HUES6 (cell line): ENCODE measurements around the gene ZFP91.

Experiments
- H3K27ac ChIP-seq: 2 replicates; pipeline ENCODE4 v1.7.0; 2013; ENCODE audit warnings: low read depth, mild to moderate bottlenecking, low read length, inconsistent platforms
- H3K27me3 ChIP-seq: 2 replicates; pipeline ENCODE4 v1.6.1; 2013; ENCODE audit warnings: low read length; ENCODE audit not compliant: control insufficient read depth, insufficient read depth
- H3K36me3 ChIP-seq: 2 replicates; pipeline ENCODE4 v1.6.1; 2013; ENCODE audit warnings: low read length; ENCODE audit not compliant: control insufficient read depth, insufficient read depth
- H3K4me1 ChIP-seq: 2 replicates; pipeline ENCODE4 v1.6.1; 2013; ENCODE audit warnings: low read length; ENCODE audit not compliant: control insufficient read depth, insufficient read depth
- H3K4me3 ChIP-seq: 2 replicates; pipeline ENCODE4 v1.5.1; 2013; ENCODE audit warnings: low read depth, low read length
- H3K9ac ChIP-seq: one replicate; pipeline ENCODE4 v1.6.1; 2013; ENCODE audit warnings: mild to moderate bottlenecking, low read length
- H3K9me3 ChIP-seq: 2 replicates; pipeline ENCODE4 v1.6.1; 2013; ENCODE audit warnings: low read depth, low read length; ENCODE audit not compliant: control insufficient read depth, insufficient read depth

Gene ZFP91

DNA sequence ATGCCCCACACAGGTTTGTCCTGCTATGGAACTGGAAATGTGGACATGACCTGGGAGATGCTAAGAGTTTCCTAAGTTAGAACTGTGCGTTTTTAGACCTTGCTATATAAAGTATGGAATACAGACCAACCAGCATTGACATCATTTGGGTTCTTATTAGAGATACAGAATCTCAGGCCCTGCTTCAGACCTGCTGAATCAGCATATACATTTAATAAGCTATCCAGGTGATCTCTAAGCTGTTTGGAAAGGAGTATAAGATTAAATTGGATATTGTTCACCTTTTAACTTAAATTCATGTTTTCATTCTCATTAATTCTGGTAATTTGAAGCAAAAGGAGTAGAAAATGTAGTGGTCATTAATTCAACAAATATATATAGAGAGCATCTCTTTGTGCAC is 36.7 kb downstream of the ZFP91 start:
- Histone ChIP-seq H3K27me3 (no peaks in the 10 kb centered on the region), H3K4me3 (no peak overlapping the region), H3K9ac (no peak overlapping the region), H3K4me1 (no peaks in the 10 kb centered on the region), H3K9me3 (no peaks in the 10 kb centered on the region), H3K36me3 (peaks cover 98% of the 10 kb centered on the region), H3K27ac (no peak overlapping the region)

DNA sequence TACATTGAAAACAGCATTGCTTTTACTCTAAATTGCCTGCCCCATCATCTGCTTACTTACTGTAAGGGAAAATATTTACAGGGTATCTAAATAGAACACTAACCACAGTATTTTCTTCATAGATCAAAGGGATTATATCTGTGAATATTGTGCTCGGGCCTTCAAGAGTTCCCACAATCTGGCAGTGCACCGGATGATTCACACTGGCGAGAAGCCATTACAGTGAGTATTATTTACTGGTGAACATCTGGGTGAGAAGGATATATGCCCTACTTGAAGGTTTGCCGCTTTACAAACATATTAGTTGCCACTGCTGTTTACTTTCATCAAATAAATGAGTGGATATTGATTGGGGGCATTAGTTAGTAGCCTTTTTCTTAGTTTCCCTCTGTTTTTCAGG is 37.7 kb downstream of the ZFP91 start:
- peaks cover 96% of the 10 kb centered on the region for H3K36me3 ChIP-seq
- no peak overlapping the region for H3K4me3 ChIP-seq
- H3K27me3 ChIP-seq: no peaks in the 10 kb centered on the region
- no peaks in the 10 kb centered on the region for H3K9me3 ChIP-seq
- H3K4me1 ChIP-seq: no peaks in the 10 kb centered on the region
- no peak overlapping the region for H3K9ac ChIP-seq
- H3K27ac ChIP-seq: no peak overlapping the region

DNA sequence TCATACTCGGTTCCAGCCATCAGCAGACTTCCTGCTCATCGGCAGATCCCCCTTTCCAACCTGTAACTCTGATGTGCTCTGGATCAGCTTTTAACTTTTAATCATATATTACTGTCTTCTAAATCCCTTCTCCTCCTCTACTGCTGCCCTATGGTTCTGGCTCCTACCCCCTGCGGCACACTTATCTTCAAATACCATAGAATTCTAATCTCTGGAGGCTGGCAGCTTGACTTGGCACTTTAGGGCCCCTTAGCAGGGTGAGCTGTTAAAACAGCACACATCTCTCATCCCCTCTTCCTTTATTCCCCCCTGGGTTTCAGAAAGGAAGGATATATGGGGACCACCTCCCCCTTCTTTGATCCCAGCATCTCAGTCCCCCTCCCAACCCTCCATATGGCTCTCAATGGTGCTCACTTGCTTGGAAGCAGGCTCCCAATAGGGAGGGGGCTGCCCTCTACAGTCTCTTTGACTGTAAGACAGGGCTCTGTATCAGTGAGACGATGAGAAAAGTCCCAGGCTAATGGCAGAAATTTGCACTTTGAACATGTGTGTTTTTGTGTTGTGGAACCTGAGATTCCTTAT is 39.2 kb downstream of the ZFP91 start:
- Histone ChIP-seq H3K9ac (no peak overlapping the region), H3K4me1 (no peaks in the 10 kb centered on the region), H3K9me3 (no peaks in the 10 kb centered on the region), H3K4me3 (no peak overlapping the region), H3K36me3 (peaks cover 96% of the 10 kb centered on the region), H3K27me3 (no peaks in the 10 kb centered on the region), H3K27ac (no peak overlapping the region)

DNA sequence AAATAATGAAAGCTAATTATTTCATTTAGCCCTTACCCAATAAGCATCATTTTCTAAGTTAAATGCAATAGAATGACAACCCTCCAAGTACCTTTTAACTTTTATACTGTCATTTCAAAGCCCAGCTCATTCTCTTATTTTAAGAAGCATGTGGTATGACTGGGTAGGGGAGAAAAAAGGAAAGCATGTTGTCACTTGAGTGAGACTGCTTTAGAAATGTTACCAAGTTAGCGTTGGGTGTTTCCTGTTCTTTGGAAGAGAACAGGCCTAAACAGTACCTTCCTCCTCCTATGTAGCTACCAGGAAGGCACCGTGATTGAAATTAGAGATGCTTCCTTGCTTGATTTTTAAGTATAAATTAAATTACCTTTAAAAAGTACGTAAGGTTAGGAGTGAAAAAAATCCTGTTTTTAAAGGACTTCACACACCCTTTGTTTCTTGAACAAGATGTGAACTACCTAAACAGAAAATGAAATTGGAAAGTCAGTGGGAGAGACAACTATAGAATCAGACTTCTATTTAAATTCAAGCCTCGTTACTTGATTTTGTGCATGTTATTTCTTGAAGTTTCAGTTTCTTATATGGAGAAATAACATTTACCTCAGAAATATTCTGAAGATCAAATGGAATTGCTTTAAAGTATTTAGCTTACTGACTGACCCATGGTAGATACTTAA is 42.9 kb downstream of the ZFP91 start:
- peaks cover 6% of the 10 kb centered on the region; the same call in 1 of the 2 replicates for H3K4me1 ChIP-seq
- H3K36me3 ChIP-seq: peaks cover 88% of the 10 kb centered on the region
- H3K27me3 ChIP-seq: no peaks in the 10 kb centered on the region
- H3K27ac ChIP-seq: no peak overlapping the region
- no peaks in the 10 kb centered on the region for H3K9me3 ChIP-seq
- H3K9ac ChIP-seq: no peak overlapping the region
- H3K4me3 ChIP-seq: no peak overlapping the region

DNA sequence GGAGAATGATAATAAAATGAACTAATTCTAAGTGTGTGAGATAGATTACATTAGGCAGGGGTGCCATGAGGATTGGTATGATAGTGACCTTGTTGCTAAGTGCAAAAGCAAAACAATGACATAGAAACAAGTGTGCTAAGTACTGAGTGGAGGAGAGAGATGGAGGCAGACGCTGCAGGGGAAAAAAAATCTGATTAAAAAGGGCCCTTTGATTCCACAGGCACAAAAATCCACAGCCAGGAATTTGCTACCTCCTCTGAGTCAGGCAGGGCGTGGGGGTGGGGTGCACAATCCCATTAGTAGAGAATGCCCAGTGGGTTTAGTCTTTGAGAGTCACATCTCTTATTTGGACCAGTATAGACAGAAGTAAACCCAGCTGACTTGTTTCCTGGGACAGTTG is 43.5 kb downstream of the ZFP91 start, which contains the start of gene CNTF:
CNTF (plus strand) TSS at position 322 of the 400 bp plus-strand sequence. CDS start 88 bp downstream, outside the sequence.
- no peaks in the 10 kb centered on the region for H3K27me3 ChIP-seq
- no peak within 1 kb of the TSS for H3K4me3 ChIP-seq
- H3K27ac ChIP-seq: no peak within 1 kb of the TSS
- H3K36me3 ChIP-seq: peaks cover 86% of the 10 kb centered on the region
- no peak within 1 kb of the TSS for H3K9ac ChIP-seq
- no peaks in the 10 kb centered on the region for H3K9me3 ChIP-seq
- peaks cover 6% of the 10 kb centered on the region; the same call in 1 of the 2 replicates for H3K4me1 ChIP-seq

DNA sequence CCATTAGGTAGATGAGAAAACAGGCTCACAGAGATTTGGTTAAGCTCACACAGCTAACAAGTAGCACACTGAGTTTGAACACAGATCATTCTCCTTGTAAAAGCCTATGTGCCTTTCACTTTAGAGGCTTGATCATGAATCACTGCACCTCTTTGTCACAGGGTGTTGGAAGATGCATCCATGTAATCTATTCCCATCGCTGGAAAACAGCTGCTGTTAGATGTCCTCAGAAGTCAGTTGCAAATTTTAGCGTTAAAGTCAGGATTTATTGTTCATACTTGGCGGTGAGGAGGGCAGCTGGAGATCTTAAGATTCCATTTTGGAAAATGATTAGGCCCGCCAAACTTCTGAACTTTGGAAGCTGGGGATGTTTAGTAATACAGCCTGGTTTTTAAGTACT is 46.2 kb downstream of the ZFP91 start:
- H3K36me3 ChIP-seq: peaks cover 59% of the 10 kb centered on the region
- no peak overlapping the region for H3K9ac ChIP-seq
- H3K27ac ChIP-seq: no peak overlapping the region
- H3K4me1 ChIP-seq: peaks cover 6% of the 10 kb centered on the region; the same call in 1 of the 2 replicates
- no peaks in the 10 kb centered on the region for H3K27me3 ChIP-seq
- no peak overlapping the region for H3K4me3 ChIP-seq
- no peaks in the 10 kb centered on the region for H3K9me3 ChIP-seq

DNA sequence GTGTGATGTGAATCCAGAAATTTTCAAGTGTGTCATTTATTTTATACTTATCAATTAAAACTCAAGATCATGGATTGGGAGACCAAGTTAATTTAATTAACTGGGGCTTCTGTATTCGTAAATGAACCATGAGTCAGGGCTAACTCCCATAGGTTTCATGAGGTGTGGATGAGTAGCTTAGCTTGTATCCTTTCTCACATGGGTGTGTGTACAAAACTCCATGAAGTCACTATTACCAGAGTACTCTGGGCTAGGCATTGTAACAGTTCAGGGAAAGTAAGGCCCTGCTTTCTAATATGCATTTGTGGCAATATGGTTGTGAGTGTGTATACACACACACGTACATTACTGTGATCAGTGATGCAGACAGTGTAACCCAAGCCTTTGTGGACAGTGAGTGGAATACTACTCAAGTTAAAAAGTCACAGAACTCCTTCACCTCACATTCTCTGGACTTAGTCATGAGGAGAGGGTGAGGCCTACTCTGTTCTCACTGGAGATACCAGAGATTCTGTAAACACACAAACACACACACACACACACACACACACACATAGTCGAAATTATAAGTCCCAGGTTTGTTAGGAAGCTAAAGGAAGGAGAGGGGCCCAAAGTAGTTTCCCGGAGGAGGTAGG is 47.1 kb downstream of the ZFP91 start:
- Histone ChIP-seq H3K36me3 (peaks cover 52% of the 10 kb centered on the region), H3K4me1 (peaks cover 6% of the 10 kb centered on the region; the same call in 1 of the 2 replicates), H3K9ac (no peak overlapping the region), H3K27ac (no peak overlapping the region), H3K9me3 (no peaks in the 10 kb centered on the region), H3K4me3 (no peak overlapping the region), H3K27me3 (no peaks in the 10 kb centered on the region)

DNA sequence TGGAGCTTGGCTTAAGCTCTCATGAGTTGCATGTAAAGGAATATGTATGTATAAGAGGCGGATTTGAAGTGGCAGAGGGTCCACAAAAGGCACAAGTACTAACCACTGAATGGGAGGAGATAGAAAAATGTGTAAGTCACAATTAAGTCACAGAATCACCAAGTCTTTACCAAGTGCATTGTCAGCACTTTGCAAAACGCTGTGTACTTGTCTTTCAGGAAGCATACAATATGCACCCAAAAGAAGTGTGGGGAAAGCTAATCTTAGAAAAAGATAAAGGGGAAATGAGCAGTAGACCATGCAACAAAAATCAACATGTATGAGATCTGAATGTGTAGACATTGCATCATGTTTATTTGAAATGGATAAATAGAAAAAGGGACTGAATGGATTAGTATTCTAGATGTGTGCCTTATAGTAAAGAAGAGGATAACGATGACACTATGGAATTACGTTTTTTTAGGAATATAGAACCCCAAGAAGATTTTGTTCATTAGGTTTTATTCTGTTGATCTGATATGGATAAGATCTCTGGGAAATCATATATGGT is 48.1 kb downstream of the ZFP91 start:
- H3K9me3 ChIP-seq: no peaks in the 10 kb centered on the region
- H3K36me3 ChIP-seq: peaks cover 44% of the 10 kb centered on the region
- H3K4me1 ChIP-seq: peaks cover 6% of the 10 kb centered on the region; the same call in 1 of the 2 replicates
- H3K27me3 ChIP-seq: no peaks in the 10 kb centered on the region
- H3K4me3 ChIP-seq: no peak overlapping the region
- no peak overlapping the region for H3K27ac ChIP-seq
- no peak overlapping the region for H3K9ac ChIP-seq

DNA sequence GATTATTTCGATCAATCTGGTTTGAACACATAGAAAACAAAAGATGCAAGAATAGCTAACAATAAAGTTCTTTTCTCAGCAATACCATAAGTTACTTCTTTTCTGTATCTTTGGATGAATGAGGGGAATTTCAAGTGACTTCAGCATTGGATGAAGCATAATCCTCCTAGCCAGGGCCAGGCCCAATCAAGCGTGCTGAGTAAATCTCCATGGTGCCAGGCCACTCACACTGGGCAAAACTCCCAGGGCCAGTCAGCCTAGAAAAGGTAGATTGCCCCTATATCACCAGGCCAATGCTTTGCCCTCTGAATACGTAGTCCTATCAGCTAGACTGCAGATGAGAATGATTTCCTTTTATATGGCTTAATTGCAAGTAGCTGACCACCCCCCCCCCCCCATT is 49.6 kb downstream of the ZFP91 start:
- H3K36me3 ChIP-seq: peaks cover 29% of the 10 kb centered on the region
- no peak overlapping the region for H3K27ac ChIP-seq
- peaks cover 6% of the 10 kb centered on the region; the same call in 1 of the 2 replicates for H3K4me1 ChIP-seq
- no peaks in the 10 kb centered on the region for H3K27me3 ChIP-seq
- H3K4me3 ChIP-seq: no peak overlapping the region
- no peak overlapping the region for H3K9ac ChIP-seq
- H3K9me3 ChIP-seq: no peaks in the 10 kb centered on the region

DNA sequence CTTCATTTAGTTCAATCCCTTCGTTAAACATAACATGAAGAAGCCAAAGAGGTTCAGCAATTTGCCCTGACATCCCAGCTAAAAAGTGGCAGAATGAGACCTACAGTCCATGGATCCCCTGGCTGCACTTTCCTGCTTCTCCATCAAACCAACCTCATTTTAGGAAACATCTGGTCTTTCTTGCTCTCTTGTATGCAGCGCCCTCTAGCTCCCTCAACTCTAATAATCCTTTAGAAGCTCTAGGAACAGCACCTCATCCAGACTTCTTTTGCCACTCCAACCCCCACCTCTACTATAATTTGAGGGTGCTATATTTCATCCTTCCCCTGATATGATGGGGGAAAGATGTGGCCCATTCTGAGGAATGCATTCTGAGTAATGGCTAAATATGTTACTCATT is 51.0 kb downstream of the ZFP91 start:
- Histone ChIP-seq H3K36me3 (peaks cover 16% of the 10 kb centered on the region; the same call in 1 of the 2 replicates), H3K9ac (no peak overlapping the region), H3K9me3 (no peaks in the 10 kb centered on the region), H3K4me3 (no peak overlapping the region), H3K27me3 (no peaks in the 10 kb centered on the region), H3K4me1 (no peaks in the 10 kb centered on the region), H3K27ac (no peak overlapping the region)

DNA sequence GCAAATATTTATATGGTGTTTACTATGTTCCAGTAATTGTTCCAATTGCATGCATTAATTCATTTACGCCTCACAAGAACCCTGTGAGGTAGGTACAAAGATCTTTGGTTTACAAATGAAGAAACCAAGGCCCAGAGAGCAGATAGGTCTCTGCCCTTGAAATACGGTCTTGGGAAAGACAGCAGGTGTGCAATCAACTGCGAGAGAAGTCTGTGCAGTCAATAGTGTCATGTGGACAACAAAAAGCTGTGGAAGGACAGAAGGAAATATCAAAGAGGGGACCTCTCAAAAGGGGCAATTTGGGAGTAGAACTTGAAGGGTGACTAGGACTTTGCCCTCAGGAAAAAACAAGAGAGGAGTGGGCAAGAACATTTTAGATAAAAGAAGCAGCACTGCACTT is 52.5 kb downstream of the ZFP91 start:
- Histone ChIP-seq H3K9me3 (no peaks in the 10 kb centered on the region), H3K27me3 (no peaks in the 10 kb centered on the region), H3K4me3 (no peak overlapping the region), H3K4me1 (no peaks in the 10 kb centered on the region), H3K36me3 (peaks cover 4% of the 10 kb centered on the region; the same call in 1 of the 2 replicates), H3K27ac (no peak overlapping the region), H3K9ac (no peak overlapping the region)
